Activated CD8-positive, alpha-beta T cell treated with anti-CD3 and anti-CD28 coated beads for 36 hours (primary cell): ENCODE measurements around the gene HSD3B1. TPM values are rescaled to one million over a fixed set of nuclear protein-coding genes. Genes with fewer than 3 reads are reported as not detected.

Source experiments
- ATAC-seq: fragments of 200-7000 bp; cut with Tn5 transposase; one replicate; pipeline ENCODE4 v1.10.0; 2021; ENCODE audit warnings: mild to moderate bottlenecking, moderate library complexity
- CTCF ChIA-PET: fragments of 350-600 bp; sonication (Branson Sonifier 250); formaldehyde crosslinking; loops from one replicate; lab custom pipeline; 2021; ENCODE audit warnings: antibody characterized with exemption; lab: Charles Lee
- POLR2A ChIA-PET: fragments of 350-600 bp; sonication (Branson Sonifier 250); formaldehyde crosslinking; loops from one replicate; lab custom pipeline; 2021; ENCODE audit warnings: antibody characterized with exemption; lab: Charles Lee
- DNase-seq: peaks from one replicate; pipeline ENCODE4 v3.0.0-alpha.2; 2020
- H3K27ac Mint-ChIP-seq: one replicate; pipeline ENCODE4 v1.8.0; 2021; ENCODE audit warnings: mild to moderate bottlenecking, mixed read lengths
- H3K27me3 Mint-ChIP-seq: one replicate; pipeline ENCODE4 v1.8.0; 2021; ENCODE audit warnings: mixed read lengths
- H3K36me3 Mint-ChIP-seq: one replicate; pipeline ENCODE4 v1.8.0; 2021; ENCODE audit warnings: low read depth, mixed read lengths
- H3K4me1 Mint-ChIP-seq: one replicate; pipeline ENCODE4 v1.8.0; 2021; ENCODE audit warnings: low read depth, mixed read lengths
- H3K4me3 Mint-ChIP-seq: one replicate; pipeline ENCODE4 v1.8.0; 2021; ENCODE audit warnings: mild to moderate bottlenecking, moderate library complexity, mixed read lengths
- H3K9me3 Mint-ChIP-seq: one replicate; pipeline ENCODE4 v1.8.0; 2021; ENCODE audit warnings: mixed read lengths
- CTCF ChIP-seq: fragments of 200-600 bp; IDR thresholded peaks from one replicate; pipeline ENCODE4 v1.8.0; 2022; ENCODE audit warnings: antibody characterized with exemption, mild to moderate bottlenecking
- intact Hi-C: fragments of 100-400 bp; cut with micrococcal nuclease; formaldehyde crosslinking; loops from one replicate; pipeline ENCODE4 v1.10.0; 2022
- total RNA-seq, 2 experiments: library from RNA; stranded (reverse); gene quantifications; one replicate each; pipeline ENCODE4 v1.2.3, GENCODE V29; 2021

The HSD3B1 gene
- total RNA-seq, 2 experiments from 2014 or later = not detected

- POLR2A ChIA-PET = no interaction called here
- no peaks in the 10 kb centered on the region for H3K4me1 Mint-ChIP-seq
- no peak for DNase-seq
- H3K27me3 Mint-ChIP-seq = no peaks in the 10 kb centered on the region
- CTCF ChIA-PET = no interaction called here
- no peaks in the 10 kb centered on the region for H3K9me3 Mint-ChIP-seq
- no peaks in the 10 kb centered on the region for H3K36me3 Mint-ChIP-seq
- no peak overlapping the region for H3K27ac Mint-ChIP-seq
- no peak for ATAC-seq
- H3K4me3 Mint-ChIP-seq = no peak overlapping the region
- TF ChIP-seq CTCF = no peak
- intact Hi-C loops = no loop called here
These were observed 25.1 kb upstream of the HSD3B1 start for GRCh38 chr1:119481951-119482350.

DNA sequence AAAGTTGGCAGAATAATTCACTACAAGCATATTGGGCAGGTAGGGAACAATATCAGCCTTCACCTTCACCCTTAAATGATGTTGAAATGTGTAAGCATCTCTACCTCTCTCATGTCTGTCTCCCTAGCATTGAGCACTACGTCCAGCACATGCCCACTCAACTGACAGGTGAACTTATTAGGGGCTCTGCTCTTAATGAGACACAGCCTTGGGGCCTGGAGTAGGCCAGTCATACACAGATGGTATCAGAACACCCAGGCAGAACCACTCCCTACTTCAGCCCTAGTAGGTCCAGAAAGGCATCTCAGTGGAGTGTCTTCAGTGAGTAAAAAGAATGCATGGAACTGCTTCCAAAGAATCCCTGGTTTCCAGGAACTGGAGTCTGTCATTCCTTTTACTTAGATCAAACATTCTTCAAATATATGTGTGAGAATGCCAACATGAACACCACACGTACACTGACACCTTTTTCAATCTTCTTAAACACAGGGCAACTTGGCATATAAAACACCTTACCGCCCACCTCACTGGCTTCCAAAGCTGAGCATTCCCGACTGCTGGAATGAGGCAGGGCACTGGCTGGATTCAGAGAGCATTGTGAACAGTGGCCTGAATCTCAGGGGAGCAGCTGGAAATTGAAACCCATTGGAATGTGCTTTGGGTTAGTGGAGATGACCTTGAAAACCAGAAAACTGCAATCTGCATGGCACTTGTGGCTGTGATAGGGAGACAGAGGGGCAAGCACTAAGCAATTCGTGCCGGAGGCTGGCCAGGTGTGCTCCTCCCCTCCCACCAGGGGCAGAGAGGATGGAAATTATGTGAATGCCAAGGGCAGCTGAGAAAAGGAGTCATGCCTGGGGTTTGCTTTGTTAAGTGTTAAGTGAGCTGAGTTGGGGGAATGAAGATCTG, 24.2 kb upstream of the HSD3B1 start:
- H3K9me3 Mint-ChIP-seq = no peaks in the 10 kb centered on the region
- H3K27ac Mint-ChIP-seq = no peak overlapping the region
- POLR2A ChIA-PET = no interaction called here
- intact Hi-C loops = no loop called here
- DNase-seq (no peak), ATAC-seq (no peak)
- H3K36me3 Mint-ChIP-seq = no peaks in the 10 kb centered on the region
- no peak overlapping the region for H3K4me3 Mint-ChIP-seq
- no peak for TF ChIP-seq CTCF
- H3K4me1 Mint-ChIP-seq = no peaks in the 10 kb centered on the region
- H3K27me3 Mint-ChIP-seq = no peaks in the 10 kb centered on the region
- CTCF ChIA-PET = no interaction called here

GRCh38 chr1:119483441-119484200, 23.4 kb upstream of the HSD3B1 start:
- no peak for DNase-seq
- intact Hi-C loops = no loop called here

DNA sequence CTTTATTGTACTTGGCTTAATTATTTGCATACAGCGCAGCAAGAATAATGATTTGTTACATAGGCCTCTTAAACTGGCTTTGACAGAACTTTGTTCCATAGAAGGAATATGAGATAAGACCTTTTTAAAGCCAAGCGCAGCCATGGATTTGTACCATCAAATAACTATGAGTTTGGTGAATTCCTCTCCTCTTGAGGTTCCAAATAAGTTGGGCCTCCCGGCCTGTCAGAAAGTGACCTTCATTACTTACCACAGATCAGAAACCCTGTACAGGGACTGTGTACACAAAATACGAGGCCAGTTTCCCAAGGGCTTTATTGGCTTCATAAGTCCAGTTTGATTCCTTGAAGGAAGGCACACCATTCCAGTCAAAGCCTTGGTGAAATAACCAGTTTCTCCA, 21.8 kb upstream of the HSD3B1 start:
- intact Hi-C loops = no loop called here
- H3K27me3 Mint-ChIP-seq = peaks cover 2% of the 10 kb centered on the region
- ATAC-seq (no peak), DNase-seq (no peak)
- no peak overlapping the region for H3K27ac Mint-ChIP-seq
- no peak overlapping the region for H3K4me3 Mint-ChIP-seq
- no peaks in the 10 kb centered on the region for H3K36me3 Mint-ChIP-seq
- no peaks in the 10 kb centered on the region for H3K9me3 Mint-ChIP-seq
- ChIA-PET CTCF (no interaction called here), POLR2A (no interaction called here)
- H3K4me1 Mint-ChIP-seq = no peaks in the 10 kb centered on the region
- TF ChIP-seq CTCF = no peak

More at GRCh38 chr1:119483441-119484200, 23.4 kb upstream of the HSD3B1 start:
- CTCF ChIA-PET = no interaction called here
- ATAC-seq = no peak
- Mint-ChIP-seq H3K4me1 (no peaks in the 10 kb centered on the region), H3K27ac (no peak overlapping the region), H3K4me3 (no peak overlapping the region), H3K27me3 (no peaks in the 10 kb centered on the region), H3K9me3 (no peaks in the 10 kb centered on the region), H3K36me3 (no peaks in the 10 kb centered on the region)
- TF ChIP-seq CTCF = no peak
- POLR2A ChIA-PET = no interaction called here

DNA sequence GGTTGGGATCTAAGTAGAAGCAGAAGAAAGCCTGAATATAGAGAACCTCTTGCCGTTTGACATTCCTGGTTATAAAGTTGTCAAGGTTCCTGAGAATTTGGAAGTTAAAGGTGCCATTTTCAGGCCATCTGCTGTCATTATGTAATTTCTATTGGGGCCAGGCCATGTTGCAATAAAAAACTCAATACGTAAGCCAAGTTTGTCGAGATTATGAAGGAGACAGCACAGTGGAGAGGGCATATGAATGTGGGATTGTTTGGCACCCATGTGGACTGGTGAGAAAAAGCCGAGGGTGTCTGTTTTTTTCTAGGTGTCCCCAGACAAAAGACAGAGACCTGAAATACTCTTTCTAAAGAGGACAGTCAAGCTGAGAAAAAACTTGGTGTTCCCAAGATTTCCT, 18.8 kb upstream of the HSD3B1 start:
- no peak for TF ChIP-seq CTCF
- intact Hi-C loops = no loop called here
- DNase-seq (no peak), ATAC-seq (no peak)
- Mint-ChIP-seq H3K27ac (no peak overlapping the region), H3K27me3 (peaks cover 2% of the 10 kb centered on the region), H3K36me3 (no peaks in the 10 kb centered on the region), H3K9me3 (no peaks in the 10 kb centered on the region), H3K4me1 (no peaks in the 10 kb centered on the region), H3K4me3 (no peak overlapping the region)
- CTCF ChIA-PET = interaction anchor here (1.0 kb wide), 1 partner anchor 13 kb away, joined by 3 read pairs; no protein-coding TSS in a partner anchor
- POLR2A ChIA-PET = no interaction called here
